GM18517 (cell line): Measurements from ENCODE around the gene FHL2.
A peak's percentile ranks its signal among the peaks of the same experiment; 100 is the strongest.

Source experiments
- ATAC-seq: cut with Tn5 transposase; IDR thresholded peaks from one replicate; pipeline ENCODE4 v1.9.1; 2021; ENCODE audit warnings: mild to moderate bottlenecking, moderate library complexity; ENCODE audit not compliant: unreplicated experiment

Gene FHL2

GRCh38 chr2:105321875-105322646 lies 76.8 kb downstream of the FHL2 start:
- no peak for ATAC-seq

DNA sequence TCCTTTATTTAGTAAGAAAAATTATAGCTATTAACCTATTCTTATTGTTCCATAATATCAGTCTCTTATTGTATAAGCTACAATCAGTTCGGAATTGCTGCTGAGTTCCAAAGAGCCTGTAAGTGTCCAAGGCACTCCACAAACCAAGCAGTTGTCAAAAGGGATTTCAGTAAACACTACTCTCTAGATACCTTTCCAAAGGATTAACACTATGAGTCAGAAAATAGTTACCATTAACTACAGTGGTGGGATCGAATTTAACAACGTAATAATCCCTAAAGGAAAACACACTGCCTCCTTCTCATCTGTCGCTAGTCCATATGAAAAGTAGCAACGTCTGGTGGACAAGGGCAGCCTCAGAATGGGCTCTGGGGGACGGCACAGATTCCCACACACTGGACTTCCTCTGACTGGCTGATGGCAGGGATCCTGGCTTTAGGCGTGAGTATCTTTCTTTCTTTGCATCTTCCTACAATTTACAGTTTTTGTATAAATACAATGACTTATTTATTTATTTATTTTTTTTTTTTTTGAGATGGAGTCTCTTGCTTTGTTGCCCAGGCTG lies 78.1 kb downstream of the FHL2 start:
- no peak for ATAC-seq

DNA sequence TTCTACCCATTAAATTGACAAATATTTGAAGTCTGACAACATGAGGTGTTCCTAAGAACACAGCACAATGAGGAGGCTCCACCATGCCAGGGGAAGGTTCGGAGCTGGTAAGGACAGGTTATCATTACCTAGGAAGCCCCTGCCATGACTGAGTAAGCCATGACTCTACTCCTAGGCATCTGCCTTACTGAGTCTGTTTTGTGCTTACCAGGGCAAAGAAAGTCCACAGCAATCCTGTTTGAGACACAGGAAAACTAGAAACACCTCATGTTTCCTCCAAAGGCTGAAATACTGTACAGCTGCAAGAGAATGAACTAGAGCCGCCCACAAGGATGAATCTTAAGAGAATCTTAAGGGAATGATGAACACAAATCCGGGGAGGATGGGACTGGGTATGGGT lies 80.9 kb downstream of the FHL2 start:
- ATAC-seq, result no peak

DNA sequence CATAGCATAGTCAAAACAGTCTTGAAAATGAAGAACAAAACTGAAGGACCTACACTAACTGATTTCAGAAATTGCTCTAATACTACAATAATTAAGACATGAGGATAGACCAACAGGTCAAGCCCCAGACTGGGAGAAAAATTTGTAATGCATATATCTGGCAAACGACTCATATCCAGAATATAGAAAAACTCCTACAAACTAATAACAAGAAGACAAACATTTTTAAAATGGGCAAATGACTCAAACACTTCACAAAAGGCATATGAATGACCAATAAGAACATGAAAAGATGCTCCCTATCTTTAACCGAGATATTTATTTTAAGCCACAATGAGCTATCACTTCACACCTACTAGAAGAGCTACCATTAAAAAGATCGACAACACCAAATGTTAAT lies 83.5 kb downstream of the FHL2 start:
- ATAC-seq, result peak; percentile 73

GRCh38 chr2:105313877-105314276 lies 85.0 kb downstream of the FHL2 start:
- ATAC-seq, result peak; percentile 46
